Measurements from ENCODE around the gene SH3YL1.

- TF ChIP-seq, protein P1, sequence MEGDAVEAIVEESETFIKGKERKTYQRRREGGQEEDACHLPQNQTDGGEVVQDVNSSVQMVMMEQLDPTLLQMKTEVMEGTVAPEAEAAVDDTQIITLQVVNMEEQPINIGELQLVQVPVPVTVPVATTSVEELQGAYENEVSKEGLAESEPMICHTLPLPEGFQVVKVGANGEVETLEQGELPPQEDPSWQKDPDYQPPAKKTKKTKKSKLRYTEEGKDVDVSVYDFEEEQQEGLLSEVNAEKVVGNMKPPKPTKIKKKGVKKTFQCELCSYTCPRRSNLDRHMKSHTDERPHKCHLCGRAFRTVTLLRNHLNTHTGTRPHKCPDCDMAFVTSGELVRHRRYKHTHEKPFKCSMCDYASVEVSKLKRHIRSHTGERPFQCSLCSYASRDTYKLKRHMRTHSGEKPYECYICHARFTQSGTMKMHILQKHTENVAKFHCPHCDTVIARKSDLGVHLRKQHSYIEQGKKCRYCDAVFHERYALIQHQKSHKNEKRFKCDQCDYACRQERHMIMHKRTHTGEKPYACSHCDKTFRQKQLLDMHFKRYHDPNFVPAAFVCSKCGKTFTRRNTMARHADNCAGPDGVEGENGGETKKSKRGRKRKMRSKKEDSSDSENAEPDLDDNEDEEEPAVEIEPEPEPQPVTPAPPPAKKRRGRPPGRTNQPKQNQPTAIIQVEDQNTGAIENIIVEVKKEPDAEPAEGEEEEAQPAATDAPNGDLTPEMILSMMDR (IDR thresholded peaks at IDR 0.05): no peak
- no peak for TF ChIP-seq POLR2A (IDR thresholded peaks at IDR 0.05)
Observed at GRCh38 chr2:269356-270030, 5.7 kb upstream of the SH3YL1 start.
